Thoracic aorta (tissue), 2 donors: ENCODE data around the gene MLN. TPM values are rescaled to one million over a fixed set of nuclear protein-coding genes. Genes with fewer than 3 reads are reported as not detected.

Source experiments
- ATAC-seq: fragments of 150-250 bp; one replicate; pipeline ENCODE4 v1.8.0; 2017; ENCODE audit warnings: low read depth; ENCODE audit not compliant: insufficient number of reproducible peaks, low FRiP score
- DNase-seq: peaks from one replicate; pipeline ENCODE4 v3.0.0-alpha.2; 2020; ENCODE audit warnings: low spot score
- H3K27ac ChIP-seq, 2 donors: fragments of 200-600 bp; sonication (generic); 1 replicate in 1 of 2; 2 replicates in 1 of 2; pipeline ENCODE4 v1.5.1; 2016; ENCODE audit warnings: mild to moderate bottlenecking in 2 of 2, moderate library complexity in 2 of 2
- H3K27me3 ChIP-seq: fragments of 200-600 bp; sonication (generic); replicated peaks from 2 replicates; pipeline ENCODE4 v1.6.0; 2016; ENCODE audit warnings: mild to moderate bottlenecking; ENCODE audit not compliant: insufficient read depth
- H3K36me3 ChIP-seq: fragments of 200-600 bp; sonication (generic); one replicate; pipeline ENCODE4 v1.5.1; 2016
- H3K4me1 ChIP-seq, 2 donors: fragments of 200-600 bp; sonication (generic); 1 replicate in 1 of 2; 2 replicates in 1 of 2; pipeline versions ENCODE4 v1.5.1 to v1.6.0; 2016; ENCODE audit warnings: low read depth in 2 of 2, mild to moderate bottlenecking in 1 of 2; ENCODE audit not compliant: control insufficient read depth in 1 of 2
- H3K4me3 ChIP-seq: fragments of 200-600 bp; sonication (generic); 2 replicates; pipeline ENCODE4 v1.5.1; 2016; ENCODE audit warnings: mild to moderate bottlenecking
- H3K9me3 ChIP-seq: fragments of 200-600 bp; sonication (generic); 2 replicates; pipeline ENCODE4 v1.5.1; 2016
- total RNA-seq, 2 donors: library from RNA; depleted of rRNA; stranded (reverse); fragments of >200 nt; gene quantifications; one replicate each; pipeline versions ENCODE4 v1.1.0 to v1.2.3, GENCODE V29; 2016
- TF ChIP-seq, protein P1 (sequence below): fragments of 200-600 bp; sonication (generic); IDR thresholded peaks from one replicate; pipeline ENCODE4 v1.5.1; 2019; ENCODE audit warnings: antibody characterized with exemption

MLN gene
- total RNA-seq, 2 donors from 2014 or later, result not detected

DNA sequence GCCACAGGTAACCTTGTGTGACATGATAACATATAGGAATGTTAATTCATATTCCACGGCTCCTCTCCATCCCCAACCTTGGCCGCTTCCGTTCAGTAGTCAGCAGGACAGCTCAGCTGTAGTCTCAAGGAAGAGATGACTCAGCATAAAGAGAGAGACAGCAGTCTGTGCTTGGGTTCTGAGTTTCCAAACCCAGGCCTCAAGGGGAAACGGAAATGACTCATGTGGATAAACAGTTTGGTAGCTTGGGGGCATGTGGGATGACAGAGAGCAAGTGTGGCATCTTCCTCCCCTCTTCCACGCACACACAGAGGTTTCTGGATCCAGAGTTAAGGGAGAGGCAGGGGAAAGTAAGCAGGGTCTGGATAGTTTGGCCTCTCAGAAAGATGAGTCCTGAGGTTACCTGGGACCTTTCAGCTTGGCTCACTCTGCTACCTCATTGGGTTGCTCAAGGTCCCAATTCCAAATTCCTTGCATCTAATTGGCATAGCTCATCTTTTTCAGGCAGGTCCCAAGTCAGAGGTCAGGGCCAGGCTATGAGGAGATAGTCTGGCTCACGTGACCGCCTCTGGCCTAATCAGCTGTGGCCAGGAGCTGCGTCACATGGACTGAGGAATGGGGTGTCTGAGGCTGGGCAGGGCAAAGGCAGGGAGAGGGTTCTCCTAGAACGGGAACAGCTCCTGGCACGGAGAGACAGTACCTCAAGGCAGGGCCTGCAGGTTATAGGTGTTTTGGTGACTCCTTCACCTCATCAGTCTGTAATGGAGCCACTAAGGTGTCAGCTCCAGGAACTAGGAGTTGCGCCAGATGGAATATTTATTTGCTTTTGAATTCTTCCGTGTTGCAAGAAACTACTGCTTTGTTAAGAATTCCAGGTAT, 36.5 kb upstream of the MLN start:
- no peaks in the 10 kb centered on the region for H3K36me3 ChIP-seq
- no peaks in the 10 kb centered on the region for H3K9me3 ChIP-seq
- H3K27ac ChIP-seq, result no peak overlapping the region
- ATAC-seq (peak; percentile 69), DNase-seq (no peak)
- H3K4me1 ChIP-seq, result no peaks in the 10 kb centered on the region
- no peaks in the 10 kb centered on the region for H3K27me3 ChIP-seq
- no peak overlapping the region for H3K4me3 ChIP-seq
- TF ChIP-seq, protein P1, sequence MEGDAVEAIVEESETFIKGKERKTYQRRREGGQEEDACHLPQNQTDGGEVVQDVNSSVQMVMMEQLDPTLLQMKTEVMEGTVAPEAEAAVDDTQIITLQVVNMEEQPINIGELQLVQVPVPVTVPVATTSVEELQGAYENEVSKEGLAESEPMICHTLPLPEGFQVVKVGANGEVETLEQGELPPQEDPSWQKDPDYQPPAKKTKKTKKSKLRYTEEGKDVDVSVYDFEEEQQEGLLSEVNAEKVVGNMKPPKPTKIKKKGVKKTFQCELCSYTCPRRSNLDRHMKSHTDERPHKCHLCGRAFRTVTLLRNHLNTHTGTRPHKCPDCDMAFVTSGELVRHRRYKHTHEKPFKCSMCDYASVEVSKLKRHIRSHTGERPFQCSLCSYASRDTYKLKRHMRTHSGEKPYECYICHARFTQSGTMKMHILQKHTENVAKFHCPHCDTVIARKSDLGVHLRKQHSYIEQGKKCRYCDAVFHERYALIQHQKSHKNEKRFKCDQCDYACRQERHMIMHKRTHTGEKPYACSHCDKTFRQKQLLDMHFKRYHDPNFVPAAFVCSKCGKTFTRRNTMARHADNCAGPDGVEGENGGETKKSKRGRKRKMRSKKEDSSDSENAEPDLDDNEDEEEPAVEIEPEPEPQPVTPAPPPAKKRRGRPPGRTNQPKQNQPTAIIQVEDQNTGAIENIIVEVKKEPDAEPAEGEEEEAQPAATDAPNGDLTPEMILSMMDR, result no peak

DNA sequence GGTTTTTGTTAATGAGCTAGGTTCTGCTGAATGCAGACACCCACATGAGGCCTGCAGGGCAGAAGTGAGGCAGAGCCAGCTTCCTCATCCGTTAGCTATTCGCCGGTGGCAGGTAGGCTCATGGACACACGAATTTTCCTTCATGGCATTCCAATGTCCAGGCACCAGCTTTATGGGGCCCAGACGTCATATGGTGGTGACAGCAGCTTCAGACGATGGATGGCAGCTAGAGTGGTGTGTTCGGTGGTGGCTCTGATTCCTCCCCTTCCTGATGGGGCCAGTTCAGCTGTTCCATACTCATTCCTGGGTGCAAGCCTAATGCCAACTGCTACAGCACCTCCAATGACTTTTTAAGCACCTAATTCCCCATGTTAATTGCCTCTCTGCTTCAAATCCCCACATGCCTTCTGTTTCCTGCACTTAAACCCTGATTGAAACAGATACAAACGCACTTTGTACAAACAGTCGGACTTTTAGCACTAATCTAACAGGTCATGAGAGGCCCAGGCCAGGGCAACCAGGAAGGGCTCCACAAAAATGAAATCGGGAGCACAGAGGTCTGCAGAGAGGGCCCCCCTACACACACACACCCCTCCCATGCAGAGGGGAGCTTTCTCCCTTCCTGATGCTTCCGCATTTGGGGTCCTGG, 35.7 kb upstream of the MLN start:
- Histone ChIP-seq H3K4me3 (no peak overlapping the region), H3K27ac (no peak overlapping the region), H3K9me3 (no peaks in the 10 kb centered on the region), H3K4me1 (no peaks in the 10 kb centered on the region), H3K36me3 (no peaks in the 10 kb centered on the region), H3K27me3 (no peaks in the 10 kb centered on the region)
- DNase-seq, result no peak
- ATAC-seq, result no peak
- TF ChIP-seq, protein P1, result no peak

DNA sequence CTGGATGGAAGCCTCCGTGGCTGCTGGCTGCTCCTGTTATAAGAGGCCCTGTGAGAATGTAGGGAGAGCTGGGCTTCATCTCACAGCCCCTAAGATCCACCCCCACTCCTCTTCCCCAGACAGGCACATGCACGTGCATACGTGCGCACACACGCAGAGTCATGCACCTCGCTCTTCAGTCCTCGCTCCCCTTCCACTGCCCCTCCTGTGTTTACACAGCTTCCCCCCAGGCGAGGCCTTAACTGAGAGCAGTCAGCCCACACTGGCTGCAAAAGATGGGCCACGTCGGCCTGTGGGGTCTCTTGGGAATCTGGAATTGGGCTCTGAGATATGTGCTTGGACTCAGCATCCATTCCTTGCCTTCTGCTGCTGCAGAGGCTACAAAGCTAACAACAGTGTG, 35.2 kb upstream of the MLN start:
- Histone ChIP-seq H3K27me3 (no peaks in the 10 kb centered on the region), H3K36me3 (no peaks in the 10 kb centered on the region), H3K4me3 (no peak overlapping the region), H3K4me1 (no peaks in the 10 kb centered on the region), H3K9me3 (no peaks in the 10 kb centered on the region), H3K27ac (no peak overlapping the region)
- ATAC-seq, result no peak
- TF ChIP-seq, protein P1, result no peak
- DNase-seq, result no peak

DNA sequence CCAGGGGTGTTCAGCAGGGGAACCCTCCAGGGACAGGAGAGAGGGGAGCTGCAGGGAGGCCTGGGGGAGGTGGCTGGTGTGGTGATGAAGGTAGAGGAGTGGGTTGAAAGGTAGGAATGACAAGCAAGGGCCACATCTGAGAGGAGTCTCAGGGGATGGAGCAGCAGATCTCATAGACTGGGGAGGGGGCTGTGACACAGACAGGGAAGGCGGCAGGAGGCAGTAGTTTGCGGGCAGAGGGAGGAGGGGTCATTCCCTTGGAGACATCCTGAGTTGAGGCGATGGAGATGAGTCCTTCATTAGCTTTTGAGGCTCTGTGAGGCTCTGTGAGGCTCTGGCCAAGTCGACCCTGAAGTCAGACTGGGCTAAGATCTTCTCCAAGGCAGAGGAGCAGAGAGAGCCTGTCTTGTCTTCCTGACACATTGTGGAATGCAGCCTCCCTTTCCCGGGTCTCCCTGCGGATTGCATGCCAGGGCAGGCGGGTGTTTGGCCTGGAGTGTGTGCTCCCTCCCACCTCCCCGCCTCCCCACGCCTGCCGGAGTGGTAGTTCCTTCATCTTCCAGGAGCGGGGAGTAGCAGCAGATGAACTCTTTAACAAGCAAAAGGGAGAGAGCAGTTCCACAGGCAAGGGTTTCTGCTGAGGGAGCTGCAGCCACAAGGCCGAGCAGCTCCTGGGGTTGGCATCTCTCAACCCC, 34.3 kb upstream of the MLN start:
- Histone ChIP-seq H3K4me3 (no peak overlapping the region), H3K36me3 (no peaks in the 10 kb centered on the region), H3K4me1 (no peaks in the 10 kb centered on the region), H3K27ac (no peak overlapping the region), H3K27me3 (no peaks in the 10 kb centered on the region), H3K9me3 (no peaks in the 10 kb centered on the region)
- TF ChIP-seq, protein P1, result no peak
- ATAC-seq, result no peak
- no peak for DNase-seq
